DND-41 (cell line): ENCODE measurements around the gene DNAI4.

Experiments used
- CTCF ChIP-seq: IDR thresholded peaks from 2 replicates; pipeline ENCODE4 v1.5.1; 2012; ENCODE audit warnings: borderline replicate concordance, low read length, moderate library complexity, mild to moderate bottlenecking; ENCODE audit not compliant: poor library complexity, severe bottlenecking; ENCODE audit errors: extremely low read depth
- EZH2 ChIP-seq: IDR thresholded peaks from 3 replicates; pipeline ENCODE4 v1.6.1; 2012; ENCODE audit warnings: borderline replicate concordance, low read depth, mild to moderate bottlenecking, moderate library complexity, low read length, inconsistent platforms; ENCODE audit not compliant: severe bottlenecking

DNA sequence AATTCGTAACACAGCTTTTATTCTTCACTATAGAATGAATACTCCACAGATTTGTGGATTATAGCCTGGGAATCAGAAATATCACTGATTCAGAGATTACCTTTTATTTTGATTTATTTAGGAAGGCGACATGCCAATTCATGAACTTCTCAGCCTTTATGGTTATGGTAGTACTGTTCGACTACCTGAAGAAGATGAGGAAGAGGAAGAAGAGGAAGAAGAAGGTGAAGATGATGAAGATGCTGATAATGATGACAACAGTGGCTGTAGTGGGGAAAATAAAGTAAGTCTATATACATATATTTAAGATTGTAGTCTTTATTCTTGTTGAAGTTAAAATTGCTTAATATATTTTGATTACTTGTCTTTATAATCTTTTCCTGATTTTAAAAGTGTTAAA is 33.3 kb upstream of the DNAI4 start:
- TF ChIP-seq CTCF (no peak), EZH2 (no peak)
